HAP-1 (cell line): Measurements from ENCODE around the gene EEF2K.

ENCODE experiments used
- DNase-seq, 2 experiments: peaks; one replicate each; pipeline ENCODE4 v3.0.0-alpha.2; 2016 to 2020; ENCODE audit warnings: low spot score in 2 of 2
- H3K27me3 ChIP-seq: fragments of 250-450 bp; sonication (Bioruptor Pico); 2 replicates; pipeline ENCODE4 v1.5.1; 2020; ENCODE audit warnings: low read depth, mild to moderate bottlenecking, moderate library complexity
- H3K36me3 ChIP-seq: fragments of 250-450 bp; sonication (Bioruptor Pico); replicated peaks from 2 replicates; pipeline ENCODE4 v1.5.1; 2020; ENCODE audit warnings: mild to moderate bottlenecking
- H3K4me1 ChIP-seq: fragments of 250-450 bp; sonication (Bioruptor Pico); 2 replicates; pipeline ENCODE4 v1.5.1; 2020; ENCODE audit warnings: mild to moderate bottlenecking
- H3K4me3 ChIP-seq: fragments of 250-450 bp; sonication (Bioruptor Pico); 2 replicates; pipeline ENCODE4 v1.5.1; 2020; ENCODE audit warnings: mild to moderate bottlenecking, moderate library complexity
- H3K9me3 ChIP-seq: fragments of 250-450 bp; sonication (Bioruptor Pico); 2 replicates; pipeline ENCODE4 v1.5.1; 2020; ENCODE audit warnings: mild to moderate bottlenecking, moderate library complexity
- in situ Hi-C: fragments of 300-500 bp; cut with MboI; formaldehyde crosslinking; loops from 3 replicates; pipeline ENCODE4 v1.14.3; 2020; ENCODE audit warnings: low sequenced_read_pairs, inconsistent platforms, mixed read lengths

EEF2K gene

DNA sequence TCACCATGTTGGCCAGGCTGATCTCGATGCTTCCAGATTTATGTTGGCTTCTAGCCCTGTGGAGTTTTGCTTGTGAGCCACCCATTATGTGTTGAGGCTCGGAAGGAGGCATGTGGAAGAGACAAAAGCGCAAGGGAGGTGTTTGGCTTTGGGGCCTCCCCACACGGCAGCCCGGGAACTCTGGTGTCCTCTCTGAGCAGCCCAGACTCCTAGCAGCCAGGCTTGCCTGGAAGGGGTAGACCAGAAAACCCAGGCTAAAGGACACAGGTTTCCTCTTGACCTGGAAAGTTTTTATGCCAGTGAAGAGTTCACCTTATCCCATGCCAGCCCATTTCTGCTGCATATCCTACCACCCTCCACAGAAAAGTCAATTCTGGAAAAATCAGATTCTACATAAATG, 22.7 kb upstream of the EEF2K start:
- H3K36me3 ChIP-seq: no peaks in the 10 kb centered on the region
- DNase-seq: no peak
- peaks cover 7% of the 10 kb centered on the region; the same call in 1 of the 2 replicates for H3K27me3 ChIP-seq
- no peaks in the 10 kb centered on the region for H3K9me3 ChIP-seq
- no peaks in the 10 kb centered on the region for H3K4me1 ChIP-seq
- in situ Hi-C loops: loop anchor here (5.0 kb wide), 1 partner anchor 181 kb away; the partner anchor contains the start of gene PDZD9
- H3K4me3 ChIP-seq: no peak overlapping the region

DNA sequence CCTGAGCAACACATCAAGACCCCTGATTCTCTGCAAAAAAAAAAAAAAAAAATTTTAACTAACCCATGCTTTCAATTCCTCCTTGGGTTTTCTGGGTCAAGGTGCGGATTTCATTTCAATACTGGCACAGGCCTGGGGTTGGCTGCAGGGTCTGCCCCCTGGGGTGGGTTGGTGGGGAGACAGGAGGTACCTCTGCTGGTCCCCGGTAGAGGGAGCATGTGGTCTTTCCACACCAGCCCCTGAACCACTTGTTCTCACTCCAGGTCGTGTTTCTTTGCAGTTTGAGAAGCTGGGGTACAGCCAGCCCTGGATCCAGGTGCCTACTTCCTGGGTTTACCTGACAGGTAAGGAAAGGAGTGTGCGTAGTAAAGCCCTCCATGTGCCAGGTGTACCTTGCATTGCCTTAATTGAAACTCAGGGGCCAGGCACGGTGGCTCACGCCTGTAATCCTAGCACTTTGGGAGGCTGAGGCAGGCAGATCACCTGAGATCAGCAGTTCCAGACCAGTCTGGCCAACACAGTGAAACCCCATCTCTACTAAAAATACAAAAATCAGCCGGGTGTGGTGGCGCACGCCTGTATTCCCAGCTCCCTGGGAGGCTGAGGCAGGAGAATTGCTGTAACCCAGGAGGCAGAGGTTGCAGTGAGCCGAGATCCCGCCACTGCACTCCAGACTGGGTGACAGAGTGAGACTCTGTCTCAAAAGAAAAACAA, 22.0 kb upstream of the EEF2K start:
- Histone ChIP-seq H3K4me1 (no peaks in the 10 kb centered on the region), H3K36me3 (no peaks in the 10 kb centered on the region), H3K9me3 (no peaks in the 10 kb centered on the region), H3K27me3 (peaks cover 7% of the 10 kb centered on the region; the same call in 1 of the 2 replicates), H3K4me3 (no peak overlapping the region)
- peak in 1 of 2 experiments; percentile 57 for DNase-seq
- in situ Hi-C loops: loop anchor here (5.0 kb wide), 1 partner anchor 182 kb away; the partner anchor contains the start of gene PDZD9

DNA sequence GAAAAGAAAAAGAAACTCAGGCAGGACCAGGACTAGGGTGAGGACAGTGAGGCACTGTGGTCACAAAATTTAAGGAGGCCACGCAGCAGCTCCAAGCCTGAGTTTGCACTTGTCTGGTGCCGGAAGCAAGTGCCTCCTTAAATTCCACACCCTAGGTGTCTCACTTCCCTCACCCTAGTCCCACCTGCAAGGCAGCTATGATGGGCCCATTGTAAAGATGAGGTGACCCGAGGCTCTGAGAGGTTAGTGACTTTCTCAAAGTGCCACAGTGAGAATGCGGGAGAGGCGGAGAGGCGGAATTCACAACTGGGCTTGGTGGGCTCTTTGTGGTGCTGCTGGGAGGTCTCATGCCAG, 21.5 kb upstream of the EEF2K start:
- no peaks in the 10 kb centered on the region for H3K9me3 ChIP-seq
- no peaks in the 10 kb centered on the region; the same call in 1 of the 2 replicates for H3K4me1 ChIP-seq
- no peak for DNase-seq
- in situ Hi-C loops: loop anchor here (5.0 kb wide), 1 partner anchor 182 kb away; the partner anchor contains the start of gene PDZD9
- no peaks in the 10 kb centered on the region for H3K36me3 ChIP-seq
- no peak overlapping the region for H3K4me3 ChIP-seq
- peaks cover 7% of the 10 kb centered on the region; the same call in 1 of the 2 replicates for H3K27me3 ChIP-seq

DNA sequence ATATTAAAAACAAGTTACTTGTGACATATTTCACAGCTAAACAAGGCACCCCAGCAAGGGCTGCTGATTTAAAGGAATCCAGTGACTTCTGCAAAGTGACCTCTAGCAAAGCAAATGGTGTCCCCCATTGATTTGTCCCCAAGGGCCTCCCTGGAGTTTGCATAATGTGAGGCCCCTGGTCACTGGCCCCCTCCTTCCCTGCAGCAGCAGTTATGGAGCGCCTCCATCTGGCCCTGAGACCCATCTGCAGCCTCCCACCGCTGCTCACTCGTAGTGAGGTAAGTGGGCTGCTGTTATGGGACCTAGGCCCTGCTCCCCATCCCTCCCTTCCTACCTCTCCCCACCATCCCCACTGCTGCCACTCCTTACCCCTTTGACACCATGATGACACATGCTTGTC, 19.6 kb upstream of the EEF2K start:
- H3K9me3 ChIP-seq: no peaks in the 10 kb centered on the region
- H3K27me3 ChIP-seq: no peaks in the 10 kb centered on the region
- DNase-seq: peak in 1 of 2 experiments; percentile 54
- H3K36me3 ChIP-seq: no peaks in the 10 kb centered on the region
- in situ Hi-C loops: no loop called here
- peaks cover 4% of the 10 kb centered on the region for H3K4me1 ChIP-seq
- no peak overlapping the region for H3K4me3 ChIP-seq

DNA sequence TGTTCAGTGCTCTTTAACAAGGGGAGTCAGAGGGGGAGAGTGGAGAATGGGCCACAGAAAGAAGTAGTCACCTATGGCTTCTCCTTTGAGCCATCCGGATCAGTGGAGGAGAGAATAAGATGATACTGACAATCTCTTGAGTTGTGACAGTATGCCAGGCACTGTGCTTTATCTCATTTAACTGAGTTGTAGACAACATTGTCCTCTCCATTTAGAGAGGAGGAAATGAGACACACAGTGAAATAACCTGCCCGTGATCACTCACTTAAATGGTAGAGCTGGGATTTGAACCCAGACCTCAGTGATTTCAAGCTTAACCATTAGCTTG, 17.8 kb upstream of the EEF2K start:
- DNase-seq: no peak
- Histone ChIP-seq H3K27me3 (no peaks in the 10 kb centered on the region), H3K36me3 (no peaks in the 10 kb centered on the region), H3K9me3 (no peaks in the 10 kb centered on the region), H3K4me1 (peaks cover 15% of the 10 kb centered on the region), H3K4me3 (no peak overlapping the region)
- in situ Hi-C loops: no loop called here

DNA sequence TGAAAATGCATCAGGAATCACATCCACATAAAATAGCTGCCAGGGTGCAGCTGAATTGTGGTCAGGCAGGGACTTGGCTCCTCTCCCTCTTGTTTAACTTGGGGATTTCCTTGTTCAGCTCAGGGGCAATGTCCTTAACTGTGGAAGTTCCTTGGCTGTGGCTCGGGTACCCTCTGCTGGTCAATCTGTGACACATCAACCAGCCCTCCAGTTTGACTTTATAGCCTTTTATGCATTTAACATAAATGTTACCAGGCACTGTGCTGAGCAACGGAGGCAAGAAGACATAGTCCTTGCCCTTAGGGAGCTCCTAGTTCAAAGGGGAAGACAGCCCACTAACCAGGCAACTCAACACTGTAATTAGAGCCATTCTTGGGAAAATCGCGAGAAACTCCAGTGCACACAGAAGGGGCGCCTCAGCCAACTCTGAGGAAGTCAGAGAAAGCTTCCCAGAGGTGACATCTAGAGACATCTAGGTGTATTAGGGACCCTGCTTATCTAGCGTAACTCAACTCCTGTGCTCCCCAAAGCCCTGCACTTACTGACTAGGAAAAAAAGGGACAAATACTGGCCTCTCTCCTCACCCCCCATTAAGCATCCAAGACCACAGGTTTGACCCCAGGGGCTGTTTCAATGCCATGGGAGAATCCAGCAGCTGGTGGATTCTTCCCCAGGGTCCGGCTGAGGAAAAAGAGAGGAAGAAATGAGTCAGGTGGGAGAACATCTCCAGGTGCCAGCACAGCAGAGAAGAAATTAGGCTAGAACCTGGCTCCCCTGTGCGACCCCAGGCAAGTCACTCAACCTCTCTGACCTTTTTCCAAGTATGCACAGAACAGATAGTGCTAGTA, 17.3 kb upstream of the EEF2K start:
- Histone ChIP-seq H3K4me3 (no peak overlapping the region), H3K9me3 (no peaks in the 10 kb centered on the region), H3K4me1 (peaks cover 15% of the 10 kb centered on the region), H3K27me3 (no peaks in the 10 kb centered on the region), H3K36me3 (no peaks in the 10 kb centered on the region)
- peak; percentile 79 to 83 for DNase-seq
- in situ Hi-C loops: no loop called here

DNA sequence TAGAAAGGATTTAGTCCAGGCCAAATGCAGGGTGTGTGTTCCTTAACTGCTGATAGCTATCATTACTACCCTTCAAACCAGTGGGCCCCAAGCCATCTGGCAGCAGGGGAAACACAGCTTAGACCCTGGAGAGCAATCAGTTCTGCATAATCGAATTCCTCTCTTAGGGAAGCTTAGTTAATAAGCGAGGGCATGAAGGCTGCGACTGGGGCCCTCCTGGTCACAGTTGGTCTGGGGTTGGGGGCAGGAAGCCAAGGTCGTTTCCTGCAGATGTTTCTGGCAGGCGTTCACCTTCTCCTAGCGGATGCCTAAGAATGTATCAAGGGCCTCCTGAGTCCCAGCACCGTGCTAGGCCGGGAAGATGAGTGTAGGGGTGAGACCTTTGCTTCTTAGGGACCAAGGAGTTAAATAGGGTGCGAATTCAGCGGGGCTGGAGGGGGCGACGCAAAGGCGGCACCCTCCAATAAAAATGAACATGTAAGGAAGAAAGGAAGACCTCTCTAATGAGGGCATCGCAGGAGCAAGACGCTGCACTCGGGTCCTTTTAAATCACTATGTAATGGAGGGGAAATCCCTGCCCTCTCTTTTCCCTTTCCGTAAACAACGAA, 16.5 kb upstream of the EEF2K start:
- Histone ChIP-seq H3K4me1 (peaks cover 15% of the 10 kb centered on the region), H3K4me3 (peak overlapping the region; percentile 57), H3K36me3 (no peaks in the 10 kb centered on the region), H3K27me3 (no peaks in the 10 kb centered on the region), H3K9me3 (no peaks in the 10 kb centered on the region)
- in situ Hi-C loops: no loop called here
- DNase-seq: no peak

DNA sequence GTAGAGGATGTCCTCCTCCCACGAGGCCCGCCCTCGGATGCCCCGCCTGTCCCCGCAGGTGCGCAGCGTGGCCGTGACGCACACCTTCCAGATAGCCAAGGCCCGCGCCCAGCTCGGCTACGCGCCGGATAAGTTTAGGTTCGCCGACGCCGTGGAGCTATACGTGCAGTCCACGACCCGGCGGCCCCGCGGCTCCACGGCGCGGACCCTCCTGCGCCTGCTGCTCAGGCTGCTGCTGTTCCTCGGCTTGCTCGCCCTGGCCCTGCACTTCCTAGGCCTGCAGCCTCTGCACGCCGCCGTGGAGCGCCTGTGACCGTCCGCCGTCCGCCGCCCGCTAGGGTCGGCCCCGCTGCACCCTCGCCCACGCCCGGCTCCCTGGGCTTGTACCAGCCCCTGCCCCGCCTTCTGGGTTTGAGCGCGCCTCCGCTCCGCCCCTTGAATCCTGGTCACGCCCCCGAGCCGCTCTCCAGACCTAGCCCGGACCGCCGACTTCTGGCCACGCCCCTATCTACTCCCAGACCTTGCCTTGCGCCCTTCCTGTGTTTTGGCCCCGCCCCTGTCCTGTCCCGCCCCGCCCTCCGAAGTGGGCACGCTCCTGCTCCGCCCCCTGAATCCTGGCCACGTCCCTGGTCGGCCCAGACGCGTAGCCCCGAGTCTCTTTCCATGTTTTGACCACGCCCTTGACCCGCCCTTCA, 15.8 kb upstream of the EEF2K start:
- no peaks in the 10 kb centered on the region for H3K9me3 ChIP-seq
- peak in 1 of 2 experiments; percentile 100 for DNase-seq

DNA sequence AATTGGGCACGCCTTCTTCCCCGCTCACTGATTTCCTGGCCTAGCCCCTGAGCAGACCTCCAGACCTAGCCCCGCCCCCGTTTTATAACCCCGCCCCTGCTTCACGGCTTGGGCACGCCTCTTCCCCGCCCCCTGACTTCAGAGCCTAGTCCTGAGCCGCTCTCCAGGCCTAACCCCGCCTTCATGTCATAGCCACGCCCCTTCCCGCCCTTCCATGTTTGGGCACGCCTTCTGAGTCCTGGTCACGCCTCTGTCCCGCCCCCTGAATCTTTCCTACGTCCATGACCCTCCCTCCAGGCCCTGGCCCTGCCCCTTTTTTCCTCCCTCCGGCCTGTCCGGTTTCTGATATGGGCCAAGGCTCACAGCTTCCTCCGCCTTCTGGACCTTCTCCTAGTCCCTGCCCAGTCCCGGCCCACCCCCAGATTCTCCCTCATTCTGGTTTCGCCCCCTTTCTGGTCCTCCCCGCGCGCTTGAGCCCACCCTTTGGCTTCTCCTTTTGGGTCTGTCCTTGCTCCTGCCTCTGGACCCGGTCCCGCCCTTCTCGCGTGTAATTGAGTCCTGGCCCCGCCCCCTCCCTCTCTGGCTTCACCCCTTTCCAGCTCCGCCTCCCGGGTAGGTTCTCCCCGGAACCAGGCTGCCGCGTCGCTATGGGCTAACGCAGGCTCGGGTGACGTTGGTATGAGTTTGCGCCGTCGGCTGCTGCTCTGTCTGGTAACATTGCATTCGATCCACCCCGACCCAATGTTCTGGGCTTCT, 15.1 kb upstream of the EEF2K start:
- Histone ChIP-seq H3K36me3 (no peaks in the 10 kb centered on the region), H3K4me1 (peaks cover 15% of the 10 kb centered on the region), H3K27me3 (no peaks in the 10 kb centered on the region), H3K4me3 (peak overlapping the region; percentile 57), H3K9me3 (no peaks in the 10 kb centered on the region)
- in situ Hi-C loops: no loop called here
- peak; percentile 96 to 100 for DNase-seq

More for the DNA sequence above, 15.8 kb upstream of the EEF2K start:
- peak overlapping the region; percentile 57 for H3K4me3 ChIP-seq
- H3K27me3 ChIP-seq: no peaks in the 10 kb centered on the region
- in situ Hi-C loops: no loop called here
- peaks cover 15% of the 10 kb centered on the region for H3K4me1 ChIP-seq
- H3K36me3 ChIP-seq: no peaks in the 10 kb centered on the region

DNA sequence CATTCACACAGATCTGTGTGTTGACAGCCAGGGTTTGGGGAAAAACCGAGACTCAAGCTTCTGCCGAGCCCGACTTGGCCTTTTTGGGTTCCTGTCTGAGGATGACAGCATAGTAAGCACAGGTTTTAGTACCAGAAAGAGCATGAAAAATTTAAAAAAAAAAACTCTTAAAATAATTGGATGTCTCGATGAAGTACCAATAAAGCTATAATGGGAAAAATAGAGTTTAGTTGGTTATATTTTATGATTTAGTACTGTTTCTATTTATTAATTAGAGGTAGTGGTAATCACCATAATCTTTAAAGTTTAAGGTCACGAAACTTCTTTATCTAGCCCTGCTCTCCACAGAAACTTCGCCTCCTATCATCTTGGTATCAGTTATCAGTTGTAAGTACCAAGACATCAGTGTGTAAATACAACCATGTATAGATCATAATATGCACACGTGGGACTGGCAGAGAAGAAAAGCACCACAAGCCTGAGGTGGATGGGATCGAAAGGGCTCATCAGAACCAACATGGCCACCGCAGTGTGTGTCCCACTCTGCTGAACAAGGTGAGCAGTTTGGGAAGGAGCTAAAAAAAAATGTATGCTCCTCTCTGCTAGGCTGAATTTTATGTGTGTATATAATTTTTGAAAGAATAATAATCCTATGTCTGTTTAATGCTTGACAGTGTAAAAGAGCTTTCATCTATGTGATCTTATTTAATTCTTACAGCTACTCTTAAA, 14.4 kb upstream of the EEF2K start:
- DNase-seq: peak in 1 of 2 experiments; percentile 45
- Histone ChIP-seq H3K36me3 (no peaks in the 10 kb centered on the region), H3K4me1 (peaks cover 15% of the 10 kb centered on the region), H3K4me3 (peak overlapping the region; percentile 57), H3K27me3 (no peaks in the 10 kb centered on the region), H3K9me3 (no peaks in the 10 kb centered on the region)
- in situ Hi-C loops: no loop called here

DNA sequence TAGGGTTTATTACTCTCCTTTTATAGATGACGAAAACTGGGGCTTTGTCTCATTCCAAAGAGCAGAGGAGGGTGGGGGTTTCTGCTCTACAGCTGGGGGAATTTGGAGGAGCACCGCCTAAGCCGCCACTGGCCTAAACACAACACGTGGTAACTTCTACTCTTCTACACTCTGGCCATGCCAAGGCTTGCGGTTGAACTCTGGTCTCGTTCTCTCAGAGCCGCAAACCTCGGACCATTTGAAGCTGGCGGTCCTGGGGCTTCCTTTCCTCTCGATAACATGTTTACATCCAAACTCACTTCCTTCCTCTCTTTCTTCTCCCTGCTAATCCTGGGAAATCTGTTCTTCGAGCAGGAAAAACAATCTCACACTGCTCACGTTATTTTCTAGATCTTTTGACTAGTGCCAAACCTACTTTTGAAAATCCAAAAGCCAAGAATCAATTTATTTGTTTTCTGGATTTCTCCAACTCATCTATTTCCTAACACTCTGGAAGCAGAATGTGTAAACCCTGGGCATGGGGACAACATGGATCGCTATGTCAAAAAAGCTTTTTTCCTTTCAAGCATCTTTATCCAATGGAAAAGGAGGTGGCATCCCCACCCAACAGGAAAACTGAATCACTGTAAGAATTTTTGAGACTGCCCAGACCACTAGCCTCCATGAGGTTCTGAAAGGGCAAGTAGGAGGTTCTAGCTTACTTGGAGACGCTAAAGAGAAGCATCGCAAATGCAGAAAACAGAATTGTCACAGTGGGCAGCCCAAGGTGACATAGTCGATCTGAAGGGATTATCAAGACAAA, 13.6 kb upstream of the EEF2K start:
- no peaks in the 10 kb centered on the region for H3K36me3 ChIP-seq
- no peak overlapping the region for H3K4me3 ChIP-seq
- in situ Hi-C loops: no loop called here
- DNase-seq: peak; percentile 68 to 70
- H3K9me3 ChIP-seq: no peaks in the 10 kb centered on the region
- H3K4me1 ChIP-seq: peaks cover 15% of the 10 kb centered on the region
- no peaks in the 10 kb centered on the region for H3K27me3 ChIP-seq

DNA sequence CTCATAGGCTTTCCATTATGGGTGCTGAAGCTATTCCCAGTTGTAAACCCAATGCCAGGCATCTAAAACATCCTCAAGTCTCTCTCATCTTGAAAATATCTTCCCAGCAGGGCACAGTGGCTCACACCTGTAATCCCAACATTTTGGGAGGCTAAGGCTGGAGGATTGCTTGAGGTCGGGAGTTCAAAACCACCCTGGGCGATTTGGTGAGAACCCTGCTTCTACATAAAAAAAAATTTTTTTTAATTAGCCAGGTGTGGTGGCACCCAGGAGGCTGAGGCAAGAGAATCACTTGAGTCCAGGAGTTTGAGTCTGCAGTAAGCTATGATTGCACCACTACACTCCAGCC, 13.0 kb upstream of the EEF2K start:
- Histone ChIP-seq H3K36me3 (no peaks in the 10 kb centered on the region), H3K9me3 (no peaks in the 10 kb centered on the region), H3K4me3 (no peak overlapping the region), H3K27me3 (no peaks in the 10 kb centered on the region), H3K4me1 (peaks cover 15% of the 10 kb centered on the region)
- in situ Hi-C loops: no loop called here
- DNase-seq: no peak
